Stomach (tissue), 4 donors: Measurements from ENCODE around the gene PLA2G4A.

Source experiments
- EP300 ChIP-seq: sonication (generic); formaldehyde crosslinking; IDR thresholded peaks from one replicate; pipeline ENCODE4 v1.6.1; 2017; ENCODE audit warnings: antibody characterized with exemption
- POLR2A ChIP-seq, 4 donors: fragments of 450-650 bp; IDR thresholded peaks; one replicate each; pipeline ENCODE4 v1.6.1; 2016; ENCODE audit warnings: antibody characterized with exemption in 4 of 4, control low read depth in 2 of 4, mild to moderate bottlenecking in 1 of 4, moderate library complexity in 1 of 4
- POLR2AphosphoS5 ChIP-seq, 3 donors: sonication (generic); formaldehyde crosslinking; IDR thresholded peaks; one replicate each; pipeline ENCODE4 v1.6.1; 2016; ENCODE audit warnings: antibody characterized with exemption in 3 of 3
- TF ChIP-seq, protein P1 (sequence below), 7 experiments: fragments of 450-650 bp in 4 of 7; fragments of 200-600 bp in 3 of 7; sonication (generic) in 3 of 7; IDR thresholded peaks; one replicate each; pipeline ENCODE4 v1.5.1; 2016 to 2019; ENCODE audit warnings: antibody characterized with exemption in 7 of 7, control low read depth in 2 of 7, mild to moderate bottlenecking in 1 of 7

DNA sequence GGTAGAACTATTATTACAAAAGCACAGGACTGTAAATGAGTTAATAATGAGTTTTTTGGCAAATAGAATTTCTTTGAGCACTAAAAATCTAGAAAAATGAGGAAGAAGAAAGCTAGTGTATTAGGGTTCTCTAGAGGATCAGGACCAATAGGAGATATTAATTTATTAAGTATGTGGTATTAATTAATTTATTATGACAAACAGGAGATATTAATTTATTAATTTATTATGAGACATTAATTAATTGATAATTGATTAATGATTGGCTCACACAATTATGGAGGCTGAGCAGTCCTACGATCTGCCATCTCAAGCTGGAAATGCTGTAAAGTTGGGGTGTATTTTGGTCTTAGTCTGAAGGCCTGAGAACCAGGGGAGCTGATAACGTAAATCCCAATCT, 31.2 kb downstream of the PLA2G4A start:
- TF ChIP-seq POLR2A (IDR thresholded peaks at IDR 0.05) (no peak), POLR2AphosphoS5 (IDR thresholded peaks at IDR 0.05) (no peak), EP300 (no peak)
- TF ChIP-seq, protein P1, sequence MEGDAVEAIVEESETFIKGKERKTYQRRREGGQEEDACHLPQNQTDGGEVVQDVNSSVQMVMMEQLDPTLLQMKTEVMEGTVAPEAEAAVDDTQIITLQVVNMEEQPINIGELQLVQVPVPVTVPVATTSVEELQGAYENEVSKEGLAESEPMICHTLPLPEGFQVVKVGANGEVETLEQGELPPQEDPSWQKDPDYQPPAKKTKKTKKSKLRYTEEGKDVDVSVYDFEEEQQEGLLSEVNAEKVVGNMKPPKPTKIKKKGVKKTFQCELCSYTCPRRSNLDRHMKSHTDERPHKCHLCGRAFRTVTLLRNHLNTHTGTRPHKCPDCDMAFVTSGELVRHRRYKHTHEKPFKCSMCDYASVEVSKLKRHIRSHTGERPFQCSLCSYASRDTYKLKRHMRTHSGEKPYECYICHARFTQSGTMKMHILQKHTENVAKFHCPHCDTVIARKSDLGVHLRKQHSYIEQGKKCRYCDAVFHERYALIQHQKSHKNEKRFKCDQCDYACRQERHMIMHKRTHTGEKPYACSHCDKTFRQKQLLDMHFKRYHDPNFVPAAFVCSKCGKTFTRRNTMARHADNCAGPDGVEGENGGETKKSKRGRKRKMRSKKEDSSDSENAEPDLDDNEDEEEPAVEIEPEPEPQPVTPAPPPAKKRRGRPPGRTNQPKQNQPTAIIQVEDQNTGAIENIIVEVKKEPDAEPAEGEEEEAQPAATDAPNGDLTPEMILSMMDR (IDR thresholded peaks at IDR 0.05): no peak
